ENCODE results near the gene FAM184B. TPM values are rescaled to one million over a fixed set of nuclear protein-coding genes. Genes with fewer than 3 reads are reported as not detected.

Gene FAM184B
- total RNA-seq, 2 donors from 2014 or later, result 0.07 TPM; not detected in 1

DNA sequence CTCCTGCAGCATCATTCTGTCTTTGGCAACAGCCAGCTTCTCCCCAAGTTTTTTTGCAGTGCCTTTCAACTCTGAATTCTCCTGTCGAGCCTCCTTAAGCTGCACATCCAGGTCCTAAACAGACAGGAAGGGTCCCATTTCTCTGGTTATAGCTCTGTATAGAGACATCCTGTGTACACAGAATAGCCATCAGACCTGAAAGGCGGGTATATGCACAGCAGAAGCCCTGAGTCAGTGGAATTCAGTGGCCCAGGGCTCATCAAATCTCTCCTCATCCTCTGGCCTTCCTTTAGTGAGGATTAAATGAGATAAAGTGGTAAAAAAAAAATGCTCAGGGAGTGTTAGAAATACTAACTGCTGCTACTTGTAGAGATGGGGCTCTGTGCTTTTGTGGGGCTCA, 73.8 kb downstream of the FAM184B start:
- DNase-seq, result no peak
- Mint-ChIP-seq H3K4me1 (no peaks in the 10 kb centered on the region), H3K4me3 (no peak overlapping the region), H3K27me3 (ENCODE audit: insufficient read depth) (peaks cover 11% of the 10 kb centered on the region), H3K36me3 (ENCODE audit: low read depth) (no peaks in the 10 kb centered on the region), H3K9me3 (no peaks in the 10 kb centered on the region), H3K27ac (no peak overlapping the region)
- TF ChIP-seq CTCF (conservative IDR thresholded peaks at IDR 0.05), result no peak
- Histone ChIP-seq H3K4me3 (ENCODE audit: low read length) (no peak overlapping the region), H3K27me3 (ENCODE audit: control insufficient read depth, insufficient read depth, low read length, poor library complexity, severe bottlenecking) (no peaks in the 10 kb centered on the region), H3K36me3 (ENCODE audit: control insufficient read depth, insufficient read depth, low read length) (no peaks in the 10 kb centered on the region), H3K27ac (ENCODE audit: low read depth, low read length) (no peak overlapping the region), H3K9ac (ENCODE audit: extremely low read depth, low read length, poor library complexity, severe bottlenecking) (no peak overlapping the region), H3K9me3 (ENCODE audit: control insufficient read depth, low read length) (no peaks in the 10 kb centered on the region), H3K4me1 (ENCODE audit: control insufficient read depth, insufficient read depth, low read length) (no peaks in the 10 kb centered on the region)
- 82 to 86% methylated on average over 1 to 2 of the region's 2 CpGs for WGBS, 2 experiments (ENCODE audit: insufficient coverage in 1 of 2, insufficient read length in 1 of 2)

GRCh38 chr4:17705107-17705506, 76.3 kb downstream of the FAM184B start:
- Mint-ChIP-seq H3K27ac (no peak overlapping the region), H3K9me3 (no peaks in the 10 kb centered on the region), H3K4me3 (no peak overlapping the region), H3K4me1 (no peaks in the 10 kb centered on the region), H3K27me3 (ENCODE audit: insufficient read depth) (peaks cover 9% of the 10 kb centered on the region), H3K36me3 (ENCODE audit: low read depth) (no peaks in the 10 kb centered on the region)
- Histone ChIP-seq H3K9ac (ENCODE audit: extremely low read depth, low read length, poor library complexity, severe bottlenecking) (no peak overlapping the region), H3K27ac (ENCODE audit: low read depth, low read length) (no peak overlapping the region), H3K9me3 (ENCODE audit: control insufficient read depth, low read length) (no peaks in the 10 kb centered on the region), H3K4me1 (ENCODE audit: control insufficient read depth, insufficient read depth, low read length) (no peaks in the 10 kb centered on the region), H3K27me3 (ENCODE audit: control insufficient read depth, insufficient read depth, low read length, poor library complexity, severe bottlenecking) (no peaks in the 10 kb centered on the region), H3K36me3 (ENCODE audit: control insufficient read depth, insufficient read depth, low read length) (no peaks in the 10 kb centered on the region), H3K4me3 (ENCODE audit: low read length) (no peak overlapping the region)
- no peak for TF ChIP-seq CTCF (conservative IDR thresholded peaks at IDR 0.05)
- no peak for DNase-seq
- WGBS, 2 experiments (ENCODE audit: insufficient coverage in 1 of 2, insufficient read length in 1 of 2), result 88% methylated on average over 1 of the region's 2 CpGs; no CpG with 5 or more reads in 1 of the 2 experiments

DNA sequence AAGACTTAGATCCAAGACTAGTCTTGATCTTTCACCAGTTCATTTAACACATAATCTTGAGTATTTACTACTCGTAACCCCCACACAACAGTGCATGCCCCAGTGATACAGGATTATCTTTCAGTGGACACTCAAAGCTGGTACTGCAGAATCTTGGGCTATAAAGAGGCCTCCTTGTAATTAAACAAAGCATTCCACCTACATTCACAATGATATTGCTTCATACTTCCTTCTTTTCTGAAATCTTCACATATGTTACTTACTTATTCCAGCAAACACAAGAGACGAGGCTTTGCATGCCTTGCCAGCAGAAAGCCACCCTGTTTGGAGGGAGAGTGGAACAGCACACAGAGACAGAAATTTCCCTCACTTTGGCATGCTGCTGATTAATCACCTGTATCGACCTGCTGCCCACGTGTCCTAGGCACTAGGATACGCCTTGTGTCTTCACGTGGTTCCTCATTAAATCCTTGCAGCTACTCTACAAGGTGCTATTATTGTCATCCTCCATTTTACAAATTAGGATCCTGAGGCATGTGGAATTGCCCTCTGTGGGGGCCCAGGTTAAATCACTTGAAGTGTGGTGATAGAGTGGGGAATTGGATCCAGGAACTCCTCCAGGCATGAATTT, 77.3 kb downstream of the FAM184B start:
- H3K4me1 Mint-ChIP-seq, result no peaks in the 10 kb centered on the region
- Histone ChIP-seq H3K27ac (ENCODE audit: low read depth, low read length) (no peak overlapping the region), H3K4me1 (ENCODE audit: control insufficient read depth, insufficient read depth, low read length) (no peaks in the 10 kb centered on the region), H3K36me3 (ENCODE audit: control insufficient read depth, insufficient read depth, low read length) (no peaks in the 10 kb centered on the region), H3K27me3 (ENCODE audit: control insufficient read depth, insufficient read depth, low read length, poor library complexity, severe bottlenecking) (no peaks in the 10 kb centered on the region), H3K9me3 (ENCODE audit: control insufficient read depth, low read length) (no peaks in the 10 kb centered on the region), H3K4me3 (ENCODE audit: low read length) (no peak overlapping the region), H3K9ac (ENCODE audit: extremely low read depth, low read length, poor library complexity, severe bottlenecking) (no peak overlapping the region)
- no peak for TF ChIP-seq CTCF (conservative IDR thresholded peaks at IDR 0.05)
- H3K4me3 Mint-ChIP-seq, result no peak overlapping the region
- 90 to 100% methylated on average over 5 to 6 of the region's 6 CpGs for WGBS, 2 experiments (ENCODE audit: insufficient coverage in 1 of 2, insufficient read length in 1 of 2)
- H3K27me3 Mint-ChIP-seq (ENCODE audit: insufficient read depth), result peaks cover 5% of the 10 kb centered on the region
- peaks cover 4% of the 10 kb centered on the region for H3K9me3 Mint-ChIP-seq
- no peak overlapping the region for H3K27ac Mint-ChIP-seq
- DNase-seq, result no peak
- no peaks in the 10 kb centered on the region for H3K36me3 Mint-ChIP-seq (ENCODE audit: low read depth)
